ENCODE measurements around the gene HPS1. TPM values are rescaled to one million over a fixed set of nuclear protein-coding genes. Genes with fewer than 3 reads are reported as not detected.
A peak's percentile ranks its signal among the peaks of the same experiment; 100 is the strongest.

Gene HPS1
- total RNA-seq, 1 experiment from 2014 or later = 47.4 TPM

DNA sequence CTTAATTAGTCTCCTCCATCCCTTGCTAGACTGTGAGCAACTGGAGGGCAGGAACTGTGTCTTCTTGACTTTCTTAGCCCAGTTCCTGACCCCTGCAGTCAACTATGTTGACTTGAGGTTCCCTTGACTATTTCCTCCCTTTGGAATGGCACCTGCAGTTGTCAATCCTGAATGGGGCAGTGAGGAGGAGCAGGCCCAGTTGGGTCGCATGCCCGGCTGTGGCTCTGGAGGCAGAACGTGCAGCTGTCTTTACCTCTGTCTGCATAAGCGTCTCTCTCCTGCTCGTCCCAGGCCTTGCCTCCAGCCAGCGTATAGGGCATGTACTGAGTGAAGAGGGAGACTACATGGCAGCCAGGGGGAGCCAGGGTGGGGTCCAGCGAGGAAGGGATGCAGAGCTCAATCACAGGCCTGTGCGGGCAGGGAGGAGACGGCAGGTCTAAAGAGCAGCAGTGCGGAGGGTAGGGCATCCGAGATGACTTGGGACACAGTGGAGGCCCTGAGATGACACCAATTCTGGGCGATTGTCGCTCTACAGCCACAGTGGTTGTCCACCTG, 58.6 kb downstream of the HPS1 start:
- Histone ChIP-seq H3K14ac (ENCODE audit: insufficient read depth, low read length) (no peak overlapping the region), H2BK5ac (ENCODE audit: insufficient read length, low read length) (no peak overlapping the region), H2BK15ac (ENCODE audit: low read depth, low read length) (no peak overlapping the region), H3K4ac (ENCODE audit: low read depth, low read length) (no peak overlapping the region), H3K23me2 (ENCODE audit: insufficient read length, low read depth, low read length, poor library complexity, severe bottlenecking) (no peaks in the 10 kb centered on the region), H4K8ac (replicated peaks; ENCODE audit: insufficient read length, low read depth, low read length) (no peak overlapping the region), H3K79me1 (ENCODE audit: insufficient read depth, low read depth, low read length, poor library complexity, severe bottlenecking) (no peaks in the 10 kb centered on the region), H2AFZ (ENCODE audit: low read length) (no peak overlapping the region), H3K56ac (ENCODE audit: insufficient read length, low read depth, low read length) (no peak overlapping the region), H3K9me3 (ENCODE audit: control insufficient read depth, low read depth, low read length) (no peaks in the 10 kb centered on the region), H4K5ac (ENCODE audit: insufficient read length, low read depth, low read length) (no peak overlapping the region), H3K27me3 (ENCODE audit: insufficient read depth, low read length) (no peaks in the 10 kb centered on the region), H3K4me2 (ENCODE audit: insufficient read depth, insufficient read length, low read length) (no peak overlapping the region), H4K20me1 (ENCODE audit: control insufficient read depth, insufficient read depth, insufficient read length) (no peaks in the 10 kb centered on the region), H3K79me2 (ENCODE audit: insufficient read depth, low read length) (no peaks in the 10 kb centered on the region), H2BK12ac (ENCODE audit: insufficient read length, low read depth, low read length) (no peak overlapping the region), H3K27ac (ENCODE audit: insufficient read length, low read depth, low read length) (no peak overlapping the region), H3K4me1 (ENCODE audit: insufficient read depth, low read length) (no peaks in the 10 kb centered on the region), H4K91ac (ENCODE audit: insufficient read length, low read depth, low read length) (no peak overlapping the region), H3K9ac (ENCODE audit: extremely low read depth, insufficient read length, low read length) (no peak overlapping the region), H2BK20ac (ENCODE audit: low read depth, low read length, poor library complexity, severe bottlenecking) (no peak overlapping the region), H2AK5ac (ENCODE audit: insufficient read length, low read length) (no peak overlapping the region), H3T11ph (ENCODE audit: low read length) (no peak overlapping the region), H3K23ac (ENCODE audit: insufficient read length, low read depth, low read length) (no peak overlapping the region), H2BK120ac (ENCODE audit: low read depth, low read length, poor library complexity, severe bottlenecking) (no peak overlapping the region), H3K18ac (ENCODE audit: insufficient read length, low read depth, low read length) (no peak overlapping the region)
- H3K4me3 Mint-ChIP-seq = no peak overlapping the region
- peak; percentile 37; the same call in 1 of the 3 replicates for TF ChIP-seq CTCF (conservative IDR thresholded peaks at IDR 0.05)
- H3K27ac Mint-ChIP-seq = peak overlapping the region in 1 of 3 experiments; percentile 6; a peak in 1 of 7 replicates
- H3K9me3 Mint-ChIP-seq = no peaks in the 10 kb centered on the region
- WGBS (ENCODE audit: extremely low coverage, insufficient read length, low lambda C conversion rate) = no CpG with 5 or more reads among the region's 13 CpGs
- H3K4me1 Mint-ChIP-seq = peaks cover 0 to 4% of the 10 kb centered on the region in 2 experiments; a peak in 1 of 4 replicates
- H3K36me3 Mint-ChIP-seq (ENCODE audit: insufficient read depth in 1 of 3, low read depth in 3 of 3) = peaks cover 0 to 2% (median 0%) of the 10 kb centered on the region in 3 experiments; a peak in 3 of 7 replicates
- H3K27me3 Mint-ChIP-seq (ENCODE audit: low read depth) = no peaks in the 10 kb centered on the region; the same call in 1 of the 2 replicates
- peak; percentile 68 for DNase-seq
